Endothelial cell of umbilical vein (primary cell): ENCODE measurements around the gene SOX13.

Experiments
- CTCF ChIP-seq, 2 donors: IDR thresholded peaks; 1 replicate in 1 of 2; 2 replicates in 1 of 2; pipeline ENCODE4 v1.5.1; 2011; ENCODE audit warnings: low read length in 2 of 2, mild to moderate bottlenecking in 2 of 2, moderate library complexity in 2 of 2, control low read depth in 1 of 2, inconsistent platforms in 1 of 2, low read depth in 1 of 2; ENCODE audit not compliant: insufficient read depth in 1 of 2; ENCODE audit errors: extremely low read depth in 1 of 2
- EZH2 ChIP-seq: IDR thresholded peaks from 2 replicates; pipeline ENCODE4 v1.6.1; 2012; ENCODE audit warnings: borderline replicate concordance, low read depth, mild to moderate bottlenecking, moderate library complexity, low read length, inconsistent platforms; ENCODE audit not compliant: severe bottlenecking
- FOS ChIP-seq: IDR thresholded peaks from 2 replicates; pipeline ENCODE4 v1.6.1; 2011; ENCODE audit warnings: mild to moderate bottlenecking, low read length, moderate library complexity, borderline replicate concordance; ENCODE audit not compliant: insufficient read depth
- JUN ChIP-seq: IDR thresholded peaks from 2 replicates; pipeline ENCODE4 v1.6.1; 2011; ENCODE audit warnings: borderline replicate concordance, low read depth; ENCODE audit not compliant: insufficient read length, insufficient read depth
- MYC ChIP-seq: IDR thresholded peaks from one replicate; pipeline ENCODE4 v1.6.1; 2011; ENCODE audit warnings: mild to moderate bottlenecking, low read depth, low read length
- POLR2A ChIP-seq: IDR thresholded peaks from 2 replicates; pipeline ENCODE4 v1.6.1; 2012; ENCODE audit warnings: low read depth, mild to moderate bottlenecking, control low read depth, low read length
- POLR2AphosphoS5 ChIP-seq: IDR thresholded peaks from 2 replicates; pipeline ENCODE4 v1.6.1; 2012; ENCODE audit warnings: low read depth, mild to moderate bottlenecking, control low read depth, low read length, moderate library complexity; ENCODE audit not compliant: insufficient read depth
- TF ChIP-seq, protein P1 (sequence below): IDR thresholded peaks from 2 replicates; pipeline ENCODE4 v1.6.1; 2011; ENCODE audit not compliant: insufficient read depth, insufficient read length

DNA sequence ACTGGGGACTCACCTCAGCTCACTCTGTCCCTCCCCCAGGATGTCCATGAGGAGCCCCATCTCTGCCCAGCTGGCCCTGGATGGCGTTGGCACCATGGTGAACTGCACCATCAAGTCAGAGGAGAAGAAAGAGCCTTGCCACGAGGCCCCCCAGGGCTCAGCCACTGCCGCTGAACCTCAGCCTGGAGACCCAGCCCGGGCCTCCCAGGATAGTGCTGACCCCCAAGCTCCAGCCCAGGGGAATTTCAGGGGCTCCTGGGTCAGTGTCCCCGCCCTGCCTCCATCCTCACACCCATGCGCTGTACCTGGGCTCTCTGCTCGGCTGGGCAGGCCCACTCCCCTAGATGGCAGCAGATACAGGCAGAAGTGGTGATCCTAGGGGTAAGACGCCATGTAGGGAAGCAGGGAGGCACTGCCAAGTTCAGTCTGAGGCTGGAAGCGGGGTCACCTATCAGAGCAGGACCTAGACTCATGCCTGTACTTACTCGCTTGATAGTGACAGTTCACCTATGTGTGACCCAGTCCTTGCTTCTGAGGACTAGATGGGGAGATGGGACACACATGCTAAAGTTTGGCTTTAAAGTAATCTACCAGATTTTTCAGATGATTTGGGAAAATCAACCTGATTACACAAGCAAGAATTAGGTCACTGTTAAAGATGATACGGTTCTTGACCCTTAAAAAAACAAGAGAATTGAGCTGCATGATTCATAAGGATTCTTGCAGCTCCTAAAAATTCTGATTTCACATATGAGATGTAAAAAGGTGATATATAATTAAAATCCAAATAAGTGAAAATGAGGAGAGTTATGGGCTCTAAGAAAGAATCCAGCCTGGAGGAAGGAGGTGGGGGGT lies 40.2 kb downstream of the SOX13 start:
- TF ChIP-seq CTCF (IDR thresholded peaks at IDR 0.05; ENCODE audit: extremely low read depth in 1 of 2, insufficient read depth in 1 of 2, low read depth in 1 of 2, low read length in 2 of 2): no peak
- no peak for TF ChIP-seq POLR2AphosphoS5
- no peak for TF ChIP-seq POLR2A
- TF ChIP-seq, protein P1, sequence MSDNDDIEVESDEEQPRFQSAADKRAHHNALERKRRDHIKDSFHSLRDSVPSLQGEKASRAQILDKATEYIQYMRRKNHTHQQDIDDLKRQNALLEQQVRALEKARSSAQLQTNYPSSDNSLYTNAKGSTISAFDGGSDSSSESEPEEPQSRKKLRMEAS: no peak
- no peak for TF ChIP-seq EZH2
- no peak for TF ChIP-seq JUN
- TF ChIP-seq MYC: no peak
- TF ChIP-seq FOS: no peak
